DMS153 treated with DMSO at 0.1 percent for 48 hours (cell line): ENCODE measurements around the gene KCNT1.

Experiments used
- DNase-seq: peaks from one replicate; lab custom pipeline; 2025; ENCODE audit not compliant: unreplicated experiment; lab: John Stamatoyannopoulos, UW

KCNT1 gene

GRCh38 chr9:135777623-135778177, 75.7 kb downstream of the KCNT1 start:
- no peak for DNase-seq

- no peak for DNase-seq
Observed at GRCh38 chr9:135778421-135778820, 76.4 kb downstream of the KCNT1 start.

GRCh38 chr9:135779571-135779970, 77.6 kb downstream of the KCNT1 start:
- DNase-seq, result no peak

GRCh38 chr9:135780086-135780485, 78.1 kb downstream of the KCNT1 start:
- no peak for DNase-seq

GRCh38 chr9:135780626-135781025, 78.6 kb downstream of the KCNT1 start:
- no peak for DNase-seq

- no peak for DNase-seq
Observed at GRCh38 chr9:135782946-135783345, 81.0 kb downstream of the KCNT1 start.

- DNase-seq, result no peak
Observed at GRCh38 chr9:135783540-135784245, 81.7 kb downstream of the KCNT1 start.

- DNase-seq, result no peak
Observed at GRCh38 chr9:135785013-135785575, 83.1 kb downstream of the KCNT1 start.

GRCh38 chr9:135786146-135786690, 84.2 kb downstream of the KCNT1 start:
- DNase-seq, result no peak

- no peak for DNase-seq
Observed at GRCh38 chr9:135787317-135787716, 85.3 kb downstream of the KCNT1 start.

- no peak for DNase-seq
Observed at GRCh38 chr9:135787776-135788575, 86.0 kb downstream of the KCNT1 start.

- no peak for DNase-seq
Observed at GRCh38 chr9:135788576-135789300, 86.8 kb downstream of the KCNT1 start.

- no peak for DNase-seq
Observed at GRCh38 chr9:135789838-135790291, 87.9 kb downstream of the KCNT1 start.

GRCh38 chr9:135790356-135790755, 88.4 kb downstream of the KCNT1 start:
- no peak for DNase-seq

- no peak for DNase-seq
Observed at GRCh38 chr9:135790850-135791249, 88.9 kb downstream of the KCNT1 start.

GRCh38 chr9:135791431-135792267, 89.7 kb downstream of the KCNT1 start:
- no peak for DNase-seq

GRCh38 chr9:135792268-135793128, 90.5 kb downstream of the KCNT1 start:
- DNase-seq, result no peak

GRCh38 chr9:135793221-135794056, 91.5 kb downstream of the KCNT1 start:
- DNase-seq, result no peak
